Measurements from ENCODE around the gene GID4. TPM values are rescaled to one million over a fixed set of nuclear protein-coding genes. Genes with fewer than 3 reads are reported as not detected.
A peak's percentile ranks its signal among the peaks of the same experiment; 100 is the strongest.

Gene GID4
- total and polyA plus RNA-seq, 9 donors = 6.0 to 14.4 (median 11.2) TPM

- intact Hi-C loops (cut with DNase I) = loop anchor here in 1 of 4 donors (10.0 kb wide), 1 partner anchor 144 kb away; no protein-coding TSS in a partner anchor
- H3K36me3 ChIP-seq = no peaks in the 10 kb centered on the region
- H3K9me3 ChIP-seq = no peaks in the 10 kb centered on the region
- no peak for DNase-seq
- 79 to 82% (median 80%) methylated on average over 11 of the region's 11 CpGs for WGBS, 3 donors
- no peaks in the 10 kb centered on the region for H3K4me1 ChIP-seq (ENCODE audit: insufficient read depth)
- no peaks in the 10 kb centered on the region for H3K27me3 ChIP-seq
- no peak overlapping the region for H3K27ac ChIP-seq
- H3K4me3 ChIP-seq = no peak overlapping the region
- no peak for TF ChIP-seq POLR2A (IDR thresholded peaks at IDR 0.05)
- no peak for TF ChIP-seq EP300 (IDR thresholded peaks at IDR 0.05)
- no peak for TF ChIP-seq CTCF (IDR thresholded peaks at IDR 0.05)
Observed at GRCh38 chr17:18028114-18028951, 10.9 kb upstream of the GID4 start.

GRCh38 chr17:18028952-18029540 is 10.2 kb upstream of the GID4 start:
- no peak overlapping the region for H3K27ac ChIP-seq
- H3K27me3 ChIP-seq = no peaks in the 10 kb centered on the region
- intact Hi-C loops (cut with DNase I) = loop anchor here in 1 of 4 donors (10.0 kb wide), 1 partner anchor 144 kb away; no protein-coding TSS in a partner anchor
- H3K4me1 ChIP-seq (ENCODE audit: insufficient read depth) = no peaks in the 10 kb centered on the region
- no peak overlapping the region for H3K4me3 ChIP-seq
- DNase-seq = no peak
- H3K36me3 ChIP-seq = no peaks in the 10 kb centered on the region
- 89 to 90% (median 89%) methylated on average over 8 of the region's 8 CpGs for WGBS, 3 donors
- no peaks in the 10 kb centered on the region for H3K9me3 ChIP-seq
- TF ChIP-seq POLR2A (IDR thresholded peaks at IDR 0.05) (no peak), CTCF (IDR thresholded peaks at IDR 0.05) (no peak), EP300 (IDR thresholded peaks at IDR 0.05) (no peak)

GRCh38 chr17:18031955-18032354 is 7.3 kb upstream of the GID4 start:
- no peak overlapping the region for H3K4me3 ChIP-seq
- H3K27me3 ChIP-seq = no peaks in the 10 kb centered on the region
- no peaks in the 10 kb centered on the region for H3K36me3 ChIP-seq
- no peaks in the 10 kb centered on the region for H3K9me3 ChIP-seq
- DNase-seq = no peak
- intact Hi-C loops (cut with DNase I) = loop anchor here in 3 of 4 donors (5.0 to 10.0 kb wide), 5 partner anchors 137 to 350 kb away; partner anchors contain the start of gene RAI1 (in 2 of the 3)
- H3K4me1 ChIP-seq (ENCODE audit: insufficient read depth) = no peaks in the 10 kb centered on the region
- TF ChIP-seq EP300 (IDR thresholded peaks at IDR 0.05) (no peak), CTCF (IDR thresholded peaks at IDR 0.05) (no peak), POLR2A (IDR thresholded peaks at IDR 0.05) (no peak)
- WGBS, 3 donors = 73 to 86% (median 82%) methylated on average over 2 of the region's 2 CpGs
- no peak overlapping the region for H3K27ac ChIP-seq

- H3K4me3 ChIP-seq = no peak overlapping the region
- TF ChIP-seq POLR2A (IDR thresholded peaks at IDR 0.05) (no peak), CTCF (IDR thresholded peaks at IDR 0.05) (peak in 2 of 3 donors; percentile 60 to 65)
- 24 to 29% (median 29%) methylated on average over 5 of the region's 5 CpGs for WGBS, 3 donors
- H3K27ac ChIP-seq = no peak overlapping the region
- peak in 3 of 5 donors; percentile 33 to 52 (median 40) for DNase-seq
- no peaks in the 10 kb centered on the region for H3K27me3 ChIP-seq
- no peaks in the 10 kb centered on the region for H3K4me1 ChIP-seq (ENCODE audit: insufficient read depth)
- H3K36me3 ChIP-seq = no peaks in the 10 kb centered on the region
- no peaks in the 10 kb centered on the region for H3K9me3 ChIP-seq
- intact Hi-C loops (cut with DNase I) = loop anchor here (2.0 to 10.0 kb wide), 6 partner anchors 139 to 353 kb away; partner anchors contain the start of gene RAI1 (in 3 of the 4)
Observed at GRCh38 chr17:18033442-18034099, 5.6 kb upstream of the GID4 start.
